Effector memory CD4-positive, alpha-beta T cell (primary cell): ENCODE results near the gene AKR1C1.
"Not testable (repeated sequence)": the region's sequence is repeated elsewhere in the genome, so short reads cannot be mapped to it uniquely, and the experiment has no call there.

ENCODE experiments used
- DNase-seq, 3 donors: peaks; one replicate each; pipeline ENCODE4 v3.0.0-alpha.2; 2020
- H3K27ac ChIP-seq: 2 replicates; pipeline ENCODE4 v1.7.0; 2013; ENCODE audit warnings: mild to moderate bottlenecking, low read length, moderate library complexity; ENCODE audit not compliant: insufficient read depth, poor library complexity, severe bottlenecking
- H3K27me3 ChIP-seq: replicated peaks from 2 replicates; pipeline ENCODE4 v1.7.0; 2013; ENCODE audit warnings: mild to moderate bottlenecking, low read length; ENCODE audit not compliant: insufficient read depth, control insufficient read depth, poor library complexity, severe bottlenecking
- H3K36me3 ChIP-seq: 2 replicates; pipeline ENCODE4 v1.7.0; 2013; ENCODE audit warnings: mild to moderate bottlenecking, low read length, moderate library complexity; ENCODE audit not compliant: control insufficient read depth, insufficient read depth
- H3K4me1 ChIP-seq: 2 replicates; pipeline ENCODE4 v1.7.0; 2013; ENCODE audit warnings: low read length, mild to moderate bottlenecking; ENCODE audit not compliant: control insufficient read depth, insufficient read depth, poor library complexity, severe bottlenecking
- H3K4me3 ChIP-seq: 2 replicates; pipeline ENCODE4 v1.7.0; 2013; ENCODE audit warnings: low read length, low read depth, mild to moderate bottlenecking; ENCODE audit not compliant: insufficient read depth, poor library complexity, severe bottlenecking
- H3K9me3 ChIP-seq: 2 replicates; pipeline ENCODE4 v1.7.0; 2013; ENCODE audit warnings: mild to moderate bottlenecking, low read length, moderate library complexity; ENCODE audit not compliant: control insufficient read depth
- total RNA-seq, 3 donors: gene quantifications; one replicate each; lab custom pipeline; 2026; lab: John Stamatoyannopoulos, UW

The AKR1C1 gene
- total RNA-seq: 0.52 to 3.1 (median 1.6) reads per million in 3 donors

DNA sequence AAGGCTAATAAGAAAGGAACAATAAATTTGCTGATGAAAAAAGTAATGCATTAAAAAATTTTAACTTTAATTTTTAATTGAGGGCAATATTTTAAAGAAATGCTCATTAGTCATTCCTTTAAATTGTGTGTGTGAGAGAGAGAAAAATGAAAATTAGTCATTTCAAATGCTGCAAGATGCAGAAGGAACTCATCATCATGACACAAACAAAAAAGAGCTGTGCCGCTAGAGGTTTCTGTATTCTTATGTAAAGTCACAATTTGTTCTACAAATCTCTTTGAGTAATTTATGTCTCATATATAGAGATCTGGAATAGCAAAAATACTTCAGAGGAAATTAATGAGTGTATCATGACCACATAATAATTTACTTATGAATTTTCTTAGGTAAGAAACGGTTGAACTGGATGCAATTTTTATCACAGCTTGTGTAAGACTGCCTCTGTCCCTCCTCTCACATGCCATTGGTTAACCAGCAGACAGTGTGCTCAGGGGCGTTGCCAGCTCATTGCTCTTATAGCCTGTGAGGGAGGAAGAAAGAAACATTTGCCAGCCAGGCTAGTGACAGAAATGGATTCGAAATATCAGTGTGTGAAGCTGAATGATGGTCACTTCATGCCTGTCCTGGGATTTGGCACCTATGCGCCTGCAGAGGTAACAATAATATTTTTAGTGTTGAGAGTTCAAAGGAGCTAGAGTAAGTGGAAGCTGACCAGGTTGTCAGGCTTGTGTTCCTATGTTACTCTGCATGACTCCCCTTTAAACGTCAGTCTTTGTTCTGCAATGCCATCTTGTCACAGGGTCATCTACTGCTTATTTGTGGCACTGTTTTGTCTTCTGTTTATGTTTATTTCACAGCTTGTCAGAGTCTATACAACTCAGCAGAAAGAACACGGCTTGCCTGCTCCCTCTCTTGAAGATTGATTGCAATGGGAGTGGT lies at the start of gene AKR1C1:
Gene AKR1C1, plus strand, starts transcription at position 540 of the 939 bp plus-strand sequence. Its CDS starts 30 bp downstream, at position 570.
- not testable (repeated sequence) for H3K9me3 ChIP-seq, H3K4me1 ChIP-seq, H3K27ac ChIP-seq, DNase-seq, H3K36me3 ChIP-seq, H3K4me3 ChIP-seq, H3K27me3 ChIP-seq

DNA sequence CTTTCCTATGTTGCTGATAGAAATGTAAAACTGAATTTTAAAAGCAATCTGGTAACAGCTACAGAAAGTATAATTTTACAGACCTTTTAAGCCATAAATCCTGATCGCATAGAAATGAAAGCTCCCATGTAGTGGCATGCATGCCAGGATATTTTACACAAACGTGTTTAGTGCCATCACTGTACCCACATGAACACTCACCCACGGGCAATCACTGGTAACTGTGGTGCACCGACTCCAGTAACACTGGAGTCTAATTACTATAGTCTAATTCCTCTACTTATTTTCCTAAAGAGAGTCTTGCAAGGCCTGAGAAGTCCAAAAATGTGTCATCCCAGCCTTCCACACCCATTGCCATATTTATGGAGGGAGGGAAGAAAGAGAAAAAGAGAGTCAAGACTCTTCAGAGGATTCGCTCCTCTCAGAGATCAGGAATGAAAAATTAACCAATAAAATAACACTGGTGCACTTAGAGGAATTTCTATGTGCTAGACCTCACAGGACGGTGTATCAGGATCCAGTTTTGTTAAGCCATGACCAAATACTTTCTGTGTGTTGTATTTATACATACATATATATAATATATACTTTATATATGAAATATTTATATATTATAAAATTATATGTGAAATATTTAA lies 48.9 kb upstream of the AKR1C1 start:
- no peaks in the 10 kb centered on the region for H3K36me3 ChIP-seq
- no peaks in the 10 kb centered on the region for H3K27me3 ChIP-seq
- H3K4me3 ChIP-seq: no peak overlapping the region
- no peak overlapping the region for H3K27ac ChIP-seq
- no peak for DNase-seq
- H3K4me1 ChIP-seq: no peaks in the 10 kb centered on the region
- H3K9me3 ChIP-seq: no peaks in the 10 kb centered on the region

DNA sequence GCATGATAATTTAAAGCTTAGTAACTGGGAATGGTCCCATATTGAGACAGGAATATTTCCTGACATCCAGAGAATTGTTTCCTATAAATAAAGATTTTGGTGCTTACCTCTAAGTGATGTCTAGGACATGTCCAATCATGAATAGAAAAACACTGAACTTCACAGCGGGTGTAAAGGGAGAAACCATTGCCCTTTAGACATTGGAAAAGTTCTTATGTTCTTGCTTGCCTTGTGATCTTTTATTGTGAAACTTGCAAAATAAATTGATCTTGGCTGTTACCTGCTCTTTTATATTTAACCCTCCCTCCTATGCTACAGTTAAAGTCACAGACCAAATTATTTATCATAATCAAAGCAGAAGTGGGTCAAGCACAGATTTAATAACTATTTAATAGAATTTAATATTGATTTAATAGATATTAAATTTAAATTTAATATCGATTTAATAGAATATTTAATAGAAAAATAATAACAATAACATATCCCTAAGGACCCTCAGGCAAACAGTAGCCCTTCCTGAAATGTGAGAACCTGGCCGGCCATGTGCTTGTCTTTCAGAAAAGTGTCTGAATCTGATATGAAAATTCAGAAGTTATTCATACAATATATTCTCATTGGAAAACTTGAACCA lies 47.0 kb upstream of the AKR1C1 start:
- no peak for DNase-seq
- Histone ChIP-seq H3K27me3 (no peaks in the 10 kb centered on the region), H3K4me3 (no peak overlapping the region), H3K27ac (no peak overlapping the region), H3K9me3 (no peaks in the 10 kb centered on the region), H3K36me3 (no peaks in the 10 kb centered on the region), H3K4me1 (no peaks in the 10 kb centered on the region)

DNA sequence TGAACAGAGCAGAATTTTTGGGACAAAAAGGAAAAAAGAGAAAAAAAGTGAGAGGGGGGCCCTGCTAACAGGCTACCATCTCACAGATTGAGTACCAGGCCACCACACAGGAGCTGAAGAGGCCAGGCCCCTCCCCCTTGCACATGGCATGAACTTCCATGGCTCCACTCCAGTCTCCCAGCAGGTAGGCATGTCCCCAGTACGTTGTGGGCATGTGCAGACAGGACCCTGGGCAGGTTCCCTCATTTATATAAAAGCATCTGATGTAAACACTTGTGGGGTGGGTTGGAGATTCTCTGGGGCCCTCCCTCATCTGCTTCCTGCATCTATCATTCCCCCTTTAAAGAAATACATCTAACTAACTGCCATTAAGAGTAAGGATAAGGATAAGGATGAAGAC lies 45.0 kb upstream of the AKR1C1 start:
- H3K27ac ChIP-seq: no peak overlapping the region
- no peak for DNase-seq
- no peak overlapping the region for H3K4me3 ChIP-seq
- H3K9me3 ChIP-seq: no peaks in the 10 kb centered on the region
- H3K4me1 ChIP-seq: no peaks in the 10 kb centered on the region
- no peaks in the 10 kb centered on the region for H3K36me3 ChIP-seq
- no peaks in the 10 kb centered on the region for H3K27me3 ChIP-seq

DNA sequence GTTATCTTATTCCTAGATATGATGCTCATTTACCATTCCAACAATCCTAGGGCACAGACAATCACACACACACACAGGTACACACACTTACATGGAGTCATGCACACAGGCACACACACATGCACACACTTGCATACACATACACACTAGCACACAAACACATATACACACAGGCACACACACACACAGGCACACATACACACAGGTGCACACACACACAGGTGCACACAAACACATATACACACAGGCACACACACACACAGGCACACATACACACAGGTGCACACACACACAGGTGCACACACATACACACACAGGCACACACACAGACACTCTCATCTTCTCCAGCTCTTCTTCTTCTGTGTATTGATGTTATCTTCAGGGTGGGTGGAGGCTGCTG lies 38.7 kb upstream of the AKR1C1 start:
- not testable (repeated sequence) for H3K36me3 ChIP-seq, H3K27me3 ChIP-seq, DNase-seq, H3K9me3 ChIP-seq, H3K4me1 ChIP-seq, H3K27ac ChIP-seq, H3K4me3 ChIP-seq

DNA sequence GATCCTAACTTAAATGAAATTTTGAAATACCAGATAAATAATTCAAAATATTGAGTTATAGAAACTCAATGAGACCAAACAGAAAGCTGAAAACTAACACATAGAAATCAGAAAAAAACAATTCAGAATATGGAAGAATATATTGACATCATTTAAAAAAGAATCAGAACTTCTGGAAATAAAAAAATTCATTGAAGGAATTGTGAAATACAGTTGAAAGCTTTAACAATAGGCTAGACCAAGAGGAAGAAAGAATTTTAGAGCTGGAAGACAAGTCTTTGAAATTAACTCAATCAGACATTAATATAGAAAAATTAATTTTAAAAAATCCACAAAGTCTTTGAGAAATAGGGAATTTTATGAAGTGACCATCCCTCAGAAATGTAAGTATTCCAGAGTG lies 36.8 kb upstream of the AKR1C1 start:
- no peaks in the 10 kb centered on the region for H3K4me1 ChIP-seq
- H3K27me3 ChIP-seq: no peaks in the 10 kb centered on the region
- no peak for DNase-seq
- no peaks in the 10 kb centered on the region for H3K36me3 ChIP-seq
- peaks cover 5% of the 10 kb centered on the region for H3K9me3 ChIP-seq
- no peak overlapping the region for H3K4me3 ChIP-seq
- no peak overlapping the region for H3K27ac ChIP-seq

DNA sequence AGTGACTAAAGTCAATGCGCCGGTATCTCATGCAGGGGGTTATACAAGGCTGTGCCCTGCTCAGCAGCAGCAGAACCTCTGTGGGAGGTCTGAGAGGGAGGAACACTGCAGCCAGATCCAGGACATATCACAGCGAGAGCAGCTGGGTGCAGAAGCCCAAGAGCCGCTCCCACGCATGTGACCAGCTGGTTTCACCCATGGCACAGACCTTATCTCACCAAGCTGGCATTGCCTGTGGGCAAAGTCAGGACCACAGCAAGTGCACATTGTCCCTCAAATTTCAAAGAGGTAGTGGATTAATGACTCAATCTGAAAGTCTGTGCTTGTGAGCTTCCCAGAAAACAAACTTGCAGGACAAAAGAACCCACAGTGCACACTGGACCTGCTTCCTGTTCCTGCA lies 31.6 kb upstream of the AKR1C1 start:
- Histone ChIP-seq H3K27ac (no peak overlapping the region), H3K9me3 (no peaks in the 10 kb centered on the region), H3K36me3 (no peaks in the 10 kb centered on the region), H3K27me3 (no peaks in the 10 kb centered on the region), H3K4me1 (no peaks in the 10 kb centered on the region), H3K4me3 (no peak overlapping the region)
- no peak for DNase-seq

DNA sequence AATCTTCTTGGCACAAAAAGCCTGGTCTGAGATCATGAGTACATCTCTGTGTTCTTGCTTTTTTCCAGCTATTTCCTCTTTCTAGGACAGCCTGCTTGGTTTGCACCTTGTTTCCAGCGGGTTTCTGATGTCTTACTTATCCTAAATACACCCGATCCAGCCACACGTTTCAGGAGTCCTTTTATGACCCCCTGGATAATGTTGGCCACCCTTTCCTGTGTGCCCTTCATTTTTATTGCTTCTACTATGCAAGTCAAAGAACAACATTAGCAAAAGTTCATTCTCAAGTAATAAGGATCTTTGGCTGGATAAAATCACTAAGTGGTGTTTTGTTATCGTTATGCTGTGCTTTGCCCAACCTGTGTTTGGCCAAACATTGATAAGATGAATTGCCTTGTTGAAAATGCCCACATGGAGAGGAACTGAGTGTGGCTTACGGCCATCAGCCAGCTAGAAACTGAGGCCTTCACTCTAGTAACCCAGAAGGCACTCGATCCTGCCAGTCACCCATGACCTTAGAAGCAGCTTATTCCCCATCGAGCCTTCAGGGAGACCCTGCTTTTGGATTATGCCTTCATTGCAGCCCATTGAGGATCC lies 28.7 kb upstream of the AKR1C1 start:
- DNase-seq: no peak
- Histone ChIP-seq H3K4me3 (no peak overlapping the region), H3K27ac (no peak overlapping the region), H3K4me1 (no peaks in the 10 kb centered on the region), H3K9me3 (no peaks in the 10 kb centered on the region), H3K27me3 (no peaks in the 10 kb centered on the region), H3K36me3 (no peaks in the 10 kb centered on the region)

DNA sequence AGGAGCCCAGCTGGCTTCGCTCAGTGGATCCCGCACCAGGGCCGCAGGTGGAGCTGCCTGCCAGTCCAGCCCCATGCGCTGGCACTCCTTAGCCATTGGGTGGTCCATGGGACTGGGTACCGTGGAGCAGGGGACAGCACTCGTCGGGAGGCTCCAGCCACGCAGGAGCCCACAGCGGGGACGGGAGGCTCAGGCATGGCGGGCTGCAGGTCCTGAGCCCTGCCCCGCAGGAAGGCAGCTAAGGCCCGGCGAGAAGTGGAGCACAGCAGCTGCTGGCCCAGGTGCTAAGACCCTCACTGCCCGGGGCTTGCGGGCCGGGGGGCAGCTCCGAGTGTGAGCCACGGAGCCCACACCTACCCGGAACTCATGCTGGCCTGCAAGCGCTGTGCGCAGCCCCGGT lies 25.9 kb upstream of the AKR1C1 start:
- H3K9me3 ChIP-seq: no peaks in the 10 kb centered on the region
- H3K36me3 ChIP-seq: no peaks in the 10 kb centered on the region
- no peak for DNase-seq
- no peak overlapping the region for H3K4me3 ChIP-seq
- no peaks in the 10 kb centered on the region for H3K27me3 ChIP-seq
- no peak overlapping the region for H3K27ac ChIP-seq
- H3K4me1 ChIP-seq: no peaks in the 10 kb centered on the region
